OCI-LY7 (cell line): ENCODE results near the gene MKNK2.
"Not testable (repeated sequence)": the region's sequence is repeated elsewhere in the genome, so short reads cannot be mapped to it uniquely, and the experiment has no call there.

ENCODE experiments used
- EZH2phosphoT487 ChIP-seq: fragments of 200-600 bp; sonication (generic); IDR thresholded peaks from 2 replicates; pipeline ENCODE4 v1.6.1; 2018; ENCODE audit warnings: low read depth, borderline replicate concordance, mild to moderate bottlenecking, mixed run types, antibody characterized with exemption, low read length, moderate library complexity, mixed read lengths
- TF ChIP-seq, protein P1 (sequence below): fragments of 200-600 bp; sonication (generic); conservative IDR thresholded peaks from 2 replicates; pipeline ENCODE4 v1.5.1; 2014; ENCODE audit warnings: mild to moderate bottlenecking, antibody characterized with exemption, low read length, moderate library complexity, mixed read lengths

DNA sequence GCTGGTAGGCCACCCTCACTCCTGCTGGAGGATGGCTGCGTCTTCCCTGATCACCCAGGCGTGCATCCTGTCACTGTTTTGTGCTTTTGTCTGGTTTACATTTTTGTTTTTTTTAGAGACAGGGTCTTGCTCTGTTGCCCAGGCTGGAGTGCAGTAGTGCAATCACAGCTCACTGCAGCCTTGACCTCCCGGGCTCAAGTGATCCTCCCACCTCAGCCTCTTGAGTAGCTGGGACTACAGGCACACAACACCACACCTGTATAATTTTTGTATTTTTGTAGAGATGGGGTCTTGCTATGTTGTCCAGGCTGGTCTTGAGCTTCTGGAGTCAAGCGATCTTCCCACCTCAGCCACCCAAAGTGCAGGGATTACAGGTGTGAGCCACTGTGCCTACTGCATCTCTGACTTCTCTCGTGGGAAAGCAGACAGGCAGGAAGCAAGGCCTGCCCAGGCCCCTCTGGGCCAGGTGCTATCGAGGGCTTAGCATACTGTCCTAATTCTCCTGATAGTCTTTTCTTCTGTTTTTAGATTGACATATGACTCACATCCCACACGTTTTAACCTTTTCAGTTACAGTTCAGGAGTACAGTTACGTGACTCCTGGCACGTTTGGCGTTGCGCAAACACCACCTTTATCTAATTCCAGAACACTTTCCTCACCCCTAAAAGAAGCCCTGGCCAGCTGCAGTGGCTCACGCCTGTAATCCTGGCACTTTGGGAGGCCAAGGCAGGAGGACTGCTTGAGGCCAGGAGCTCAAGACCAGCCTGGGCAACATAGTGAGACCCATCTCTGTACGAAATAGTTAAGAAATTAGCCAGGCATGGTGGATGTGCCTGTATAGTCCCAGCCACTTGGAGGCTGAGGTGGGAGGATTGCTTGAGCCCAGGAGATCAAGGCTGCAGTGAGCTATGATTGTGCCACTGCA, 35.9 kb upstream of the MKNK2 start:
- TF ChIP-seq, protein P1, sequence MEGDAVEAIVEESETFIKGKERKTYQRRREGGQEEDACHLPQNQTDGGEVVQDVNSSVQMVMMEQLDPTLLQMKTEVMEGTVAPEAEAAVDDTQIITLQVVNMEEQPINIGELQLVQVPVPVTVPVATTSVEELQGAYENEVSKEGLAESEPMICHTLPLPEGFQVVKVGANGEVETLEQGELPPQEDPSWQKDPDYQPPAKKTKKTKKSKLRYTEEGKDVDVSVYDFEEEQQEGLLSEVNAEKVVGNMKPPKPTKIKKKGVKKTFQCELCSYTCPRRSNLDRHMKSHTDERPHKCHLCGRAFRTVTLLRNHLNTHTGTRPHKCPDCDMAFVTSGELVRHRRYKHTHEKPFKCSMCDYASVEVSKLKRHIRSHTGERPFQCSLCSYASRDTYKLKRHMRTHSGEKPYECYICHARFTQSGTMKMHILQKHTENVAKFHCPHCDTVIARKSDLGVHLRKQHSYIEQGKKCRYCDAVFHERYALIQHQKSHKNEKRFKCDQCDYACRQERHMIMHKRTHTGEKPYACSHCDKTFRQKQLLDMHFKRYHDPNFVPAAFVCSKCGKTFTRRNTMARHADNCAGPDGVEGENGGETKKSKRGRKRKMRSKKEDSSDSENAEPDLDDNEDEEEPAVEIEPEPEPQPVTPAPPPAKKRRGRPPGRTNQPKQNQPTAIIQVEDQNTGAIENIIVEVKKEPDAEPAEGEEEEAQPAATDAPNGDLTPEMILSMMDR: not testable (repeated sequence)
- not testable (repeated sequence) for TF ChIP-seq EZH2phosphoT487
